PC-9 (cell line): ENCODE measurements around the gene IRF4.

Experiments used
- CTCF ChIP-seq: fragments of 200-600 bp; sonication (generic); conservative IDR thresholded peaks from 2 replicates; pipeline ENCODE4 v1.6.1; 2017; ENCODE audit warnings: mixed run types, antibody characterized with exemption, mild to moderate bottlenecking, moderate library complexity
- EZH2 ChIP-seq: fragments of 200-600 bp; sonication (generic); IDR thresholded peaks from 2 replicates; pipeline ENCODE4 v1.8.0; 2017; ENCODE audit warnings: antibody characterized with exemption, low read depth

GRCh38 chr6:453152-453551, 61.6 kb downstream of the IRF4 start:
- TF ChIP-seq CTCF = no peak
- no peak for TF ChIP-seq EZH2
